Vagina (tissue), 2 donors: ENCODE measurements around the gene MRPL52.

Experiments used
- POLR2A ChIP-seq, 2 donors: fragments of 450-650 bp; IDR thresholded peaks; one replicate each; pipeline ENCODE4 v1.6.1; 2017; ENCODE audit warnings: antibody characterized with exemption in 2 of 2, mild to moderate bottlenecking in 2 of 2, moderate library complexity in 2 of 2
- POLR2AphosphoS5 ChIP-seq, 2 donors: sonication (generic); formaldehyde crosslinking; IDR thresholded peaks; one replicate each; pipeline ENCODE4 v1.9.0; 2017; ENCODE audit warnings: antibody characterized with exemption in 2 of 2, mild to moderate bottlenecking in 2 of 2, low read depth in 1 of 2; ENCODE audit not compliant: insufficient read depth in 1 of 2

DNA sequence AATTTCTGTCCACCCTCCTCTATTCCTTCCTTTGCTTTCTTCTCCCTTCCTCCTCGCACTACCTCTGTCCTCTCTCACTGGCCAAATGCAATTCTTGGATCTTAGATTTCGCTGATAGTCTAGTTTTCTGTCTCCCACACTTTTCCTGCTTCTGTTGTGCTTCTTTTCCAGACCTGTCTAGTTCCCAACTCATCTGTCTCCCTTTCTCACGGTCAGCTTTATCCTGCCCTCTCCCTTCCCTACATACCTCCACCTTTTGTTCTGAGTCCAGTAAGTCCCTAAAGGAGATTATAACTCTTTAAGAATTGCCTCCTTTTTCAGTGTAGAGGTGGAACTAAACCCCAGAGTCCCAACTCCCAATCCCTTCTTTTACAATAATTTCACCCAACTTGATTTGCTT, 5.8 kb downstream of the MRPL52 start:
- no peak for TF ChIP-seq POLR2A (IDR thresholded peaks at IDR 0.05)
- no peak for TF ChIP-seq POLR2AphosphoS5 (IDR thresholded peaks at IDR 0.05; ENCODE audit: insufficient read depth in 1 of 2, low read depth in 1 of 2)
